ENCODE measurements around the gene AKR1D1.
A peak's percentile ranks its signal among the peaks of the same experiment; 100 is the strongest.
"Not testable (repeated sequence)": the region's sequence is repeated elsewhere in the genome, so short reads cannot be mapped to it uniquely, and the experiment has no call there.

AKR1D1 gene

GRCh38 chr7:138076196-138076595 lies at the start of gene AKR1D1:
Gene AKR1D1, plus strand, starts transcription at chr7:138076459. Its CDS starts 60 bp downstream, at chr7:138076519.
- DNase-seq, result no peak

GRCh38 chr7:138027100-138027499 lies 49.2 kb upstream of the AKR1D1 start:
- DNase-seq, result no peak

GRCh38 chr7:138029126-138029525 lies 47.1 kb upstream of the AKR1D1 start:
- no peak for DNase-seq

GRCh38 chr7:138029941-138030340 lies 46.3 kb upstream of the AKR1D1 start:
- no peak for DNase-seq

GRCh38 chr7:138030679-138031351 lies 45.4 kb upstream of the AKR1D1 start:
- peak; percentile 38 for DNase-seq

GRCh38 chr7:138032186-138032585 lies 44.1 kb upstream of the AKR1D1 start:
- no peak for DNase-seq

- DNase-seq, result no peak
Observed at GRCh38 chr7:138032770-138033169, 43.5 kb upstream of the AKR1D1 start.

GRCh38 chr7:138033241-138033640 lies 43.0 kb upstream of the AKR1D1 start:
- DNase-seq, result no peak

- DNase-seq, result no peak
Observed at GRCh38 chr7:138036135-138036534, 40.1 kb upstream of the AKR1D1 start.

- not testable (repeated sequence) for DNase-seq
Observed at GRCh38 chr7:138040063-138040462, 36.2 kb upstream of the AKR1D1 start.

- DNase-seq, result no peak
Observed at GRCh38 chr7:138044897-138045296, 31.4 kb upstream of the AKR1D1 start.

GRCh38 chr7:138047907-138048306 lies 28.4 kb upstream of the AKR1D1 start:
- no peak for DNase-seq

GRCh38 chr7:138049505-138050116 lies 26.6 kb upstream of the AKR1D1 start:
- no peak for DNase-seq

- DNase-seq, result not testable (repeated sequence)
Observed at GRCh38 chr7:138051712-138052247, 24.5 kb upstream of the AKR1D1 start.

GRCh38 chr7:138052696-138053095 lies 23.6 kb upstream of the AKR1D1 start:
- DNase-seq, result no peak

- not testable (repeated sequence) for DNase-seq
Observed at GRCh38 chr7:138055698-138056097, 20.6 kb upstream of the AKR1D1 start.

GRCh38 chr7:138063400-138063799 lies 12.9 kb upstream of the AKR1D1 start:
- DNase-seq, result no peak

- peak; percentile 54 for DNase-seq
Observed at GRCh38 chr7:138064856-138065357, 11.4 kb upstream of the AKR1D1 start.

- DNase-seq, result no peak
Observed at GRCh38 chr7:138065827-138066226, 10.4 kb upstream of the AKR1D1 start.

- no peak for DNase-seq
Observed at GRCh38 chr7:138066954-138067394, 9.3 kb upstream of the AKR1D1 start.

- DNase-seq, result no peak
Observed at GRCh38 chr7:138067774-138068173, 8.5 kb upstream of the AKR1D1 start.

GRCh38 chr7:138070908-138071307 lies 5.4 kb upstream of the AKR1D1 start:
- no peak for DNase-seq

GRCh38 chr7:138072726-138073125 lies 3.5 kb upstream of the AKR1D1 start:
- DNase-seq, result no peak

- DNase-seq, result peak; percentile 25
Observed at GRCh38 chr7:138074121-138074520, 2.1 kb upstream of the AKR1D1 start.

Measured in EL (cell line).